HL-60/S4 treated with phorbol 12-myristate 13-acetate at 8.2 ng/mL for 4 days and 3 days (cell line): Measurements from ENCODE around the gene PCLO.
"Not testable (repeated sequence)": the region's sequence is repeated elsewhere in the genome, so short reads cannot be mapped to it uniquely, and the experiment has no call there.

Experiments
- in situ Hi-C: fragments of 300-500 bp; cut with MboI; formaldehyde crosslinking; loops from 2 replicates; pipeline ENCODE4 v1.15.0; 2022; ENCODE audit warnings: low sequenced_read_pairs

The PCLO gene

GRCh38 chr7:83130623-83131545 lies 31.8 kb downstream of the PCLO start:
- in situ Hi-C loops = no loop called here

- in situ Hi-C loops = no loop called here
Observed at GRCh38 chr7:83130191-83130590, 32.5 kb downstream of the PCLO start.

DNA sequence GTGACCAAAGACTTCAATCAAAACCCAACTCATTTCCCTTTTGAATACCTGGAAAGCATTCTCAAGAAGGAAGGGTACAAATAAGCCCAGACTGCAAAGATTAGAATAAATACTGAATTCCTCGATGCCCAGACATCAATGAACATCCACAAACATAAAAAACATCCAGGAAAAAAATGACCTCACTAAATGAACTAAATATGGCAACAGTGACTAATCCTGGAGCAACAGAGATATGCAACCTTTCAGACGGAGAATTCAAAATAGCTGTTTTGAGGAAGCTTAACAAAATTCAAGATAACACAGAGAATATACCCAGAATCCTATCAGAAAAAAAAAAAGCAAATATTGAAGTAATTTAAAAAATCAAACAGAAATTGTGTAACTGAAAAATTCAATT lies 43.2 kb downstream of the PCLO start:
- in situ Hi-C loops = no loop called here

- in situ Hi-C loops = no loop called here
Observed at GRCh38 chr7:83119026-83119382, 43.7 kb downstream of the PCLO start.

DNA sequence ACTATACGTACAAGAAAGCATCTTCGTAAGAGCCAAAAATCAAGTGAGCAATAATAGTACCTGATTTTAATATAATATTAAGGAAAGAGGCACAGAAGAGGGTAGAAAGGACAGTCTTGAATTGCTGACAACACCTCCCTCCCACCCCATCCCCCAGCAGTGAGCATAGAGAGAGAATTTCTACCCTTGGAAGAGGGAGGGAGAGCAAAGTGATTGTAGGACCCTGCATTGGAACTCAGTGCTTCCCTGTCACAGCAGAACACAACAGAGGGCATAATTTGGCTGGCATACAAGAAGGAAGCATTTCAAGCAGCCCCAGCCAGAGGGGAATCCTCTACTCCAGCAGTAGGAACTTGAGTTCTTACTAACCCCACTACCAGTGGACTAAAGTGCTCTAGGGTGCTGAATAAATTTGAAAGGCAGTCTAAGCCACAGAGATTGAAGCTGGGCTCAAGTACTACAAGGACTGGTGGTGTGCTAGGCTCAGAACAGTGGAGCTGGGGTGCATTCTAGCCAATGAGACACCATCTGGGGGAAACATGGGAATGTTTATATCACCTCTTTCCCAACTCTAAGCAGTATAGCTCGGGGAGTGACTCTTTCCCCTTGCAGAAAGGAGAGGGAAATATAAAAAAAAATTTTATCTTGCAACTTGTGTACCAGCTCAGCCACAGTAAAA lies 44.2 kb downstream of the PCLO start:
- in situ Hi-C loops = no loop called here

DNA sequence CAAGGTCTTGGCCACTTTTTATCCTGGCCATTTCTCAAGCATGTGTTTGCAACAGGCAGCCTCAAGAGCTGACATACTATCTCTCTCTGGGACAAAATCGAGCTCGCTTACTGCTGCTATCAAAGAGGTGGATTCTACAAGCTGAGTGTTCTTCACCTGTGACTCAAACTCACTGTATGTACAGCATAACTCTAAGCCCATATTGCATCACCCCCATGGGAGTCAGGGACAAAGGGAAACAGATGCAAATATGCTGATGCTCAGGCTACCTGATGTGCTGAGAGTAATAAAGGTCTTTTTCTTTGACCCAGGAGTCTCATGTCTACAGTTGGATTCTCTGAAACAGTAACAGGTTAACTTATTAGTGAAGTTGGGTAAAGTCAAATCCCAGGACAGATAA lies 45.2 kb downstream of the PCLO start:
- in situ Hi-C loops = no loop called here

GRCh38 chr7:83111391-83111790 lies 51.3 kb downstream of the PCLO start:
- in situ Hi-C loops = no loop called here

DNA sequence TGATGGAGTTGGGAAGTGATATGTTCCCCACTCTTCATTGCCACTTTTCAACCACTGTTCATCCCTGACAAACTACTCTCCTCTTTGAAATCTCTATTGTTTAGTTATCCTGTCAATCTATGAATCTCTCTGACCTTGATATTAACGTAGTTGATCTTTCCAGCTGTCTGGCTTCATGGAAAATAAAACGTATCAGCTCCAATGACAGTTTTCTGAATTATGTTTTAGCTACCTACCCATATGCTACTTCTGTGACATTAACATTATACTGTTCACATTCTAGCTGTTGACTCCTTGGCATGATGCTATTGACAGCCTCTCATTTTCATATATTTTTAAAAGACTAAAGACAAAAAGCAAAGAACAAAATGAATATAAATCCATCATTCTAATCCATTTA lies 53.3 kb downstream of the PCLO start:
- in situ Hi-C loops = no loop called here

DNA sequence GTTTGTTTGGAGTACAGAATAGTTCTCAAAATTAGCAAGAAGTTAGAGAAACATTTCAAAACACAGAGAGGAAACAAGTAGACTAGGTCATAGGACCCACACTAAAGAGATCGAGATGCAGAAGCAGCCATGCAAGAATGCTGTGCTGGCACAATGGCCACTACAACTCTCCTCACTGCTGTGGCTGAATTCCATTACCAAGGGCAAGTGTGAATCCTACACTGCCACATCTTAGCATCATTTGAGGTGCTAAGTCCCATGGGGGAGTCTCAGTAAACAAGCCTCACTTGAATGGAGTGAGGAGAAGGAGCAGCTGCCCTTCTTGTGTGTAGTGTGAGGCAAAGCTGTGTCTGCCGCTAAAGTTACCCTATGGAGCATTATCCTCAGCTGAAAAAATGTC lies 56.7 kb downstream of the PCLO start:
- in situ Hi-C loops = no loop called here

DNA sequence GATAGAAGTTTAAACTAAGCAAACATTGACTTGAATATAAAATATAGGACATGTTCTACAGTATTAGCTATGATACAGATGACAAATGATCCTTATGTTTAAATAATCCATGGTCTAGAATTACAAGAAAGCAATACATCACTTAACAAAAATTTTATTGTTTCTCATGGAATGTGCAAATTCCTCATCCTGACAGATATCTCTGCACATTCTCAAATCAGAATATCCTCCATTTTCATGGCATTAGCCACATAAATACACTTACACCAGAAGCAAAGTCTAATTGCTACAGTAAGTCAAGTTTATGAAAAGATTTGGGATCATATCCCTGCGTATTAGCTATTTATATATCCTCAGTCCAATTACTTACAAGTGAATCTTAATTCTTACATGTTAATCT lies 57.6 kb downstream of the PCLO start:
- in situ Hi-C loops = no loop called here

DNA sequence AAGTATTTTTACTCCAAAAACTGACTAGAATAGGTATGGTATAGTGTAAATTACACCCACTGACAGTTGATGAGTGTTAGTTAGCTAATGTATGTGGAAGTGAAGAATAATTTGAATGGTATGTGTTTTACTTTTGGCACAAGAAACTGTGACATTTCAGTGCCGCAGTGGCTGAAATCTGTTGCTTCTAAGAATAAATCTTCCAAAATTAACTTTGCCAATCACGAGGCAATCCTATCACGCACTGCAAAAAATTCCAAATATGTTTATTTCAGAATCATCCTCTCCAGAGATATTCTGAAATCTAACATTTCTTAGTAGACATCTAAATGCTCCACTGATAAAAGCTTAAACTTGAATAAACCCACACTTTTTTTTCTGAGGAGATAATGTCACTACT lies 61.2 kb downstream of the PCLO start:
- in situ Hi-C loops = no loop called here

- in situ Hi-C loops = no loop called here
Observed at GRCh38 chr7:83096065-83096580, 66.6 kb downstream of the PCLO start.

GRCh38 chr7:83085299-83085698 lies 77.4 kb downstream of the PCLO start:
- in situ Hi-C loops = no loop called here

DNA sequence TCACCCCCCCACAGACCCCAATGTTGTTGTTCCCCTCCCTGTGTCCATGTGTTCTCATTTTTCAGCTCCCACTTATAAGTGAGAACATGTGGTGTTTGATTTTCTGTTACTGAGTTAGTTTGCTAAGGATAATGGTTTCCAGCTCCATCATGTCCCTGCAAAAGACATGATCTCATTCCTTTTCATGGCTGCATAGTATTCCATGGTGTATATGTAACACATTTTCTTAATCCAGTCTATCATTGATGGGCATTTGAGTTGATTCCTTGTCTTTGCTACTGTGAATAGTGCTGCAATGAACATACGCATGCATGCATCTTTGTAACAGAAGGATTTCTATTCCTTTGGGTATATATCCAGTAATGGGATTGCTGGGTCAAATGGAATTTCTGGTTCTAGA lies 82.8 kb downstream of the PCLO start:
- in situ Hi-C loops = not testable (repeated sequence)

DNA sequence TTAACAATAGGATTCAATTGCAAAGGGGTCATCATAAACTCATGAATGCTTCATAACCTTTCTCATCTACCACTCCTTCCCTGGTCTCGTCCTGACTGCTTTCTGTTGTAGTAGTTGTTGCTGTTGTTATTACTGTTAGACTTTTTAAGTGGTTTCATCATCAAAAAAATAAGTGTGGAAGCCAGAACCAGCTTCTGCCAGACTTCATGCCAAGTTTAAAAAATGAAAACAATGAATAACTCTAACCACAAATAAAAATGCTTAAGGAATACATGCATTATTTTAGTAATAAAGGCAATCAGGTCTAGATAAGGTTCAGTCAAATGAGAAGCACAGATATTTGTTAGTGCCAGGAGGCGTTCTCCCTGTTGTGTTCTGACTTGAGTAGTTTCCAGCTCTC lies 85.4 kb downstream of the PCLO start:
- in situ Hi-C loops = no loop called here

GRCh38 chr7:83072576-83073517 lies 89.8 kb downstream of the PCLO start:
- in situ Hi-C loops = no loop called here

DNA sequence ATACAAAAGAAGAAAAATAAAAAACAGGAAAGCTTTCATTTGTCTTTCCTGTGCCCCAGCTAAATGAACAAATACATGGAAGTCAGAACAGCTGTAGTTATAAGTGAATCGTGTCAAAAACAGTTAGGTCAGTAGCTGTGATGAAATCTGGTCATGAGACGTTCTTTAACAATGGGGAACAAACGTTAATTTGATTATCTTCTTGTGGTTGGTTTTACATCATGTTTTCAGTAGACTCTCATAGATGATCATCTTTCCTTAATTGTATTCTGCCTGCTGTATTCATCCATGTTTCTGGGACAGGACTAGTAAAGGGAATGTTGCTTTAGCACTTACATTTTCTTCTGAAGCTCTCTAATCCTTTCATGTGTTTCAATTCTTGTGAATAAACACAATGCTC lies 97.0 kb downstream of the PCLO start:
- in situ Hi-C loops = no loop called here

- in situ Hi-C loops = no loop called here
Observed at GRCh38 chr7:83060218-83060617, 102.5 kb downstream of the PCLO start.

DNA sequence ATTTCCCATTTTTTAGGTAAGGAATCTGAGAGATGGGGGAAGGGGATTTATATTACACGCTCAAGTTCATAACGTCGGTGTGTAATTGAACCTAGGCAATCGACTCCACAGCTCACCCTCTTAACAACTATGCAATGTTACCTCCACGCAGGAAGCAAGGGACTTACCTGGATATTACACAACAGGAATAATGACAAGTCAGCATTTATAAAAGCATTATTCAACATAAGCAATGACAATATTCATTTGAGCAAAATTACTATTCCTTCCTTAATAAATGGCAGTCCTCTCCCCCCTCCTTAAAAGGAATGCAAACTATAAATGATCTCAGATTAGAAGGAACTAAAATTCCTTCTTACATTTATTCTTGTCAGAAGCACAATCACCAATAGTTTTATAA lies 104.0 kb downstream of the PCLO start:
- in situ Hi-C loops = no loop called here

DNA sequence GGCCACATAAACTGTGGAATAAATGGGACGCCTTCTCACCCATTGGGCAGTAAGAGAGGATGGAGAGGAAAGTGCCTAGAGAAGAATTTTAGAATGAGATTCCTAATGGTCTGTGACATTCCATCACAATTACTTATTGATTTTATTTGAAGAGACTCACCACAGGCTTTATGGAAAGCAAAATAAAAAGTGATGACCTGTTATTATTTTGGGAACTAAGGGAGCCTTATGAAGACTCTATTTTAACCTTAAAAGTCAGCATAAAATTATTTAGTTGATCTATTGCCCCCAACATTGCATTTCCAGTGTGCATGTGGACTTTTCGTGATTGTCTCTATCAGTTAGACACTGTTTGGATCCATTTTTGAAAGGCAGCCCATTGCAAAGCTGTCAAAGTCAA lies 107.5 kb downstream of the PCLO start:
- in situ Hi-C loops = no loop called here

DNA sequence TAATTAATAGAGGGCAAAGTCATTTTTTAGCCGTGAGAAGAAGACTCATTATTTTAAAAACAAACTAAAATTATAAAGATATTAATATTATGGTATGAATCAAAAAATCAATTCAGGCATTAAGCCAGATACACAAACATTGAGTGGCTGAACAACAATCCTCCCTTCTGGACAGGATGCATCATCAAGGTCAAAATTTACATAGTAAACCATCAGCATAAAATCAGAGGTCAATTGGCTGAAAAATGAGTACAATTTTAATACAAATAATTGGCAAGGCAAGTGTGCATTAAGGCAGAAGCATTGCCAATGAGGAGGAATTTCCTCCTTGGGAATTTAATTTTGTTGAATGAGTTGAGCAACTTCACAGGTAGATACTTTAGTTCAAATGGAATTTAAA lies 108.2 kb downstream of the PCLO start:
- in situ Hi-C loops = no loop called here
